Umbilical cord (tissue), 2 donors: ENCODE measurements around the gene CREG2. TPM values are rescaled to one million over a fixed set of nuclear protein-coding genes. Genes with fewer than 3 reads are reported as not detected.
A peak's percentile ranks its signal among the peaks of the same experiment; 100 is the strongest.

Source experiments
- DNase-seq: peaks from one replicate; pipeline ENCODE4 v3.0.0-alpha.2; 2015; ENCODE audit warnings: low spot score
- total RNA-seq: library from RNA; depleted of rRNA; stranded (reverse); fragments of >200 nt; gene quantifications from one replicate; pipeline ENCODE4 v1.2.3, GENCODE V29; 2014; ENCODE audit warnings: low replicate concordance; ENCODE audit not compliant: insufficient read depth

Gene CREG2
- total RNA-seq, 1 donor from 2014 or later, result 3.6 TPM

DNA sequence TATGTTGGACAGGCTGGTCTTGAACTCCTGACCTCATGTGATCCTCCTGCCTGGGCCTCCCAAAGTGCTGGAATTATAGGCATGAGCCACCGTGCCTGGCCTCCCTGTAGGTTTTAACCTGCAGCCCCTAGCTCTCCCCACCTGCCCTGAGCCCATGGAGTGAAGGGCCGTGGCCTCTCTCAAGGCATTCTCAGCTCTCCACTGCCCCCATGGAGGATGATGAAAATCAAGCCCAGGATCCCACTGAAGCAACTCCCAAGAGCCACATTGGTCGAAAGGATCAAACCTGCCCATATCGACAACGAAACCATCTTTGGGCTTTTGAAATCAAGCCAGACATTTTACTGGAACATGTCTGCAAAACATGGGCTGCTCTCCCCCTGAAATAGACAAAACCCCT, 22.4 kb upstream of the CREG2 start:
- DNase-seq, result no peak

DNA sequence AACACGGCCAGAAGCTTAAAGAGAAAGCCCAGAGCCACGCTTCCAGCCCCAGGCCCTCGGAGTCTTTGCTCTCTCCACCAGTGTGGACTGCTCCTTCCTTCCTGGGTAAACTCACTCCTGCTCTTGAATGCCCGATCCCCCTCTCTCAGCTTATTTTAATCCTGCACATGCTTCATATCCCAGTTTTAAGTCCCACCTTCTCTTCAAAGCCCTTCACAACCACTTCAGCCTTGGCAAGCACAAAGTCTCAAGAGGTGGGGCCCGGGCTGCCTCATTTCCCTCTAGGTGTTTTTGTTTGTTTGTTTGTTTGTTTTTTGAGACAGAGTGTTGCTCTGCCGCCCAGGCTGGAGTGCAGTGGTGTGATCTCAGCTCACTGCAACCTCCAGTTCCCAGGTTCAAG, 21.6 kb upstream of the CREG2 start:
- no peak for DNase-seq

DNA sequence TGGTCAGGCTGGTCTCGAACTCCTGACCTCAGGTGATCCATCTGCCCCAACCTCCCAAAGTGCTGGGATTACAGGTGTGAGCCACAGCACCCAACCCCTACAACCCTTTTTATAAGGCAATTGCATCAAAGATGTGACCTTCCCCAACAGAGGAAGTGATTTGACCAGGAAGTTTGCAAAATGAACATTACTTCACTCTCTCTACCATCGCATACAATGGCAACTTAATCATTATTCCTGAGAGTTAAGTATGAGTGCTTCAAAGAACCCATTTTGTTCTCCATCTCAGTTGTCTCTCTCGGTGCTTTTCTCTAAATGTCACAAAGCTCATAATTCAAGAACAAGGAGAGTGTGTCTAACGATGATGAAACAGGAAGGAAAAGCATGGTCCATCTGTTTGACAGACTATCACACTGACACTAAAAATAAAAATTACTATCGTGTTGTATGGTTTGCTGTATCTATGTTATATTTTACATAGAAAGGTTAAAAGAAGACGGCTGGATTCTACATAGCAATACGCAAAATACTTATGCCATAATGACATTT, 18.1 kb upstream of the CREG2 start:
- DNase-seq, result no peak

GRCh38 chr2:101403745-101404144, 16.4 kb upstream of the CREG2 start:
- DNase-seq, result no peak

DNA sequence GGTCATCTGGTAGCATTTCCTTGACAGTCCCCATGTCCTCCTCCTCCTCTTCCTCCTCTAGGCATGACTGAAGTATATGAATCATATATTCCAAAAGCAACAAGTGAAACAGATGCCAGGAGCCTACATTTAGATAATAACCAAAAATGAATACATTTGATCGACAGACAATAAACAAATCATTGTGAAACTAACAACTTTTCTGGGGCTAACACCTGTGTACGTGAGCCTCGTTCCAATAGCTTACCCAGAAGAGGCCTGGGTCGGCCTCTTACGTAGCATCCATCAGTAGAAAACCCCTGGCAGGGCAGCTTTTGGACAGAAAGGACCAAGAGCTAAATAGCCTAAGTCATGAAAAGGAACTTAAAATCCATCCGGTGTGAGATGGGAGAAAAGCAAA, 15.3 kb upstream of the CREG2 start:
- no peak for DNase-seq

- no peak for DNase-seq
Observed at GRCh38 chr2:101401906-101402305, 14.6 kb upstream of the CREG2 start.

DNA sequence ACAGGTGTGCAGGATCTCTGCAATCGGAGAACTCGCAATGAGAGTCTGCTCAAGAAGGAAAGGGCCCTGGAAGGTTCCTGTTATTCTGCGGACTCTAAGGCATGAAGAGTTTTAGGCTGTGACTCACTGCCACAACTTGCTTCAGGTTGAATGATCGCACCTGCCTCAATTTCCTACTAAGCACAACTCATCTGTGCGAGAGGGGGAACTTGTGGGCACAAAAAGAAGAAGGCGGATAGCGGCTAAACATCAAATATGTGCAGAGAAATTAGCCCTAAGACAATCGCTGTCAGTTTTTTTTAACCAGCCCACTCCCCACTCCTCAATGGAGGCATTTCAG, 14.0 kb upstream of the CREG2 start:
- no peak for DNase-seq

DNA sequence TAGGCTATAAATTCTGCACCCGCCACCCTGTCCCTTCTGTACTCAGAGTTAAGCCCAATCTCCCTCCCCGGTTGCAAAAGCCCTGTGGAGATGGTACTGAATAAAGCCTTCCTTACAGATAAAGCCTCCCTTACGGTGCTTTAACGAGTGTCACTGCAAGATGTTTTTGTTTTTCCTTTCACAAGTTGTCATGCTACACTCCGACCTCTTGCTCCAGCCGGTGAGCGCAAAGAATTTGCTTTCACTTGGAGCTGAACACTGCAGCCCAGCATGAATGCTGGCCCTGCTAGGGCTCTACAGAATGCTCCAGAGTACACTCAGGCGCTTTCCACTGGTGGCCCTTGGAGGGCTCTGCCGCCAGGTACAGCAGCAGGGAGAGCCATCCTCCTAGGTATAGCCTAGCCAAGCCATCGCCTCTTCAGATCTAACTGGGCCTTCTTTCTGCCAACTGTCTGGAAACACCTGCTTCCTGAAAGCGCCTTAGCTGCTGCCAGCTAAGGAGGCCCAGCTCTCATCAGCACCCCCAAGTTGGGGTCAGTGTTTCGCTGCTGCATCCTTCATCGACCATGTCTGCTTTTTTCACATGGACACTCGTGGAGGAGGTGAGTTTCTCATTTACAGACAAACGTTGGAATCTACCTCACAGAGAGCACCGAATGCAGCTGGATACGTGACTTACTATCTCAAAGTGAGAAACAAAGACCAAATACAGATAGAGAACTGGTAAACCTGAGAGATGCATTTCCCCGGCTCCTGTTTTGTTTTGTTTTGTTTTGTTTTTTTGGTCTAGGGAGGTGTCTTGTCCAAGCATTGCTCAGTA, 13.4 kb upstream of the CREG2 start:
- DNase-seq, result no peak

DNA sequence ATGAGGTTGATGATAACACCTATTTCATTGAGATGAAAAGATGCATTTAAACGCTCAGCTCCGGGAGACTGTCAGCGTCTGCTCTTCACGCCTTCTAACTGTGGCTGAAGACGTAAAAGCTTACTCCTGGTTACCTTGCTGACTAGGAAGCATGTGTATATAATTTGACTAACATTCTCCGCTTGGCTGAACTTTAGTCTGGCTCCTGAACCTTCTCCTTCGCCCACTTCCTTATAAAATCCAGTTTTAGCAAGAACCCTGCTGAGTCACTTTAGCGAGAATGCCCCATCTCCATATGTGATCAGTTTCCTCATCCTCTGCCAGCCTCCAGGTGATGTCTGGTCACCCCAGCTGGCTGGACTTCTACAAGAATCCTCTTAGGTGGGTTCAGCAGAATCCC, 12.7 kb upstream of the CREG2 start:
- DNase-seq, result no peak

DNA sequence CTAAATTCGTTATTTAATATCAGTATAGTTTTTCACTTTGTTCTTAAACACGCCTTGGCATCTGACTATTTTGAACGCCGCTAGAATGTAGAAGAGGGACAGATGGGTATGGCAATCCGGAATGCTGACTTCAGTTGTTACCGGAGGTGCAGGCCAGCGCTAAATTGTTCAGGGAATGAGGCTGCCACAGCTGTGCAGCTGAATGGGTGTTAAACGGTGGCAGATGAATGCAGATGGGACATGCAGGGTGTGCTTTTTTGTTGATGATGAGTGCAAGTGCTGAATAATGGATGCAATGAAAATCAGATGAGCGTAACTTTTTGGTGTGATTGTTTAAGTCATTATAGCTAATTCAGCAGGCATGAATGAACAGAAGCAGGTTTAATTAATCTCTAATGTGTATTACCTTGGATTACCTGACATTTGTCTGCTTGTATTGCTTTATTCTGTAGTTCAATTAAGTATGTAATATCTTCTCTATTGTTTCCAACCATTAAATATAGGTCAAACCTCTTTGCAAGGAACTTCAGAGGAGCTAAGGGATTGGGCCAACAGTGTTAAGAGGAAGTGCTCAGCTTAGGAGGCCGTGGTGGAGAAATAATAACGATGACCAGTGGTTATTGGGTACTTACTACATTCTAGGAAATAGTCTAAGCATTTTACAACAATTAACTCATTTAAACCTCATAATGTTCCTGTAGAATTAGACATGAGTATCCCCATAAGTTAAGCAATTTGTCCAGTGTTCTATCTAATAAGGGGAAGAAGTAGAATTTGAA, 11.9 kb upstream of the CREG2 start:
- no peak for DNase-seq

DNA sequence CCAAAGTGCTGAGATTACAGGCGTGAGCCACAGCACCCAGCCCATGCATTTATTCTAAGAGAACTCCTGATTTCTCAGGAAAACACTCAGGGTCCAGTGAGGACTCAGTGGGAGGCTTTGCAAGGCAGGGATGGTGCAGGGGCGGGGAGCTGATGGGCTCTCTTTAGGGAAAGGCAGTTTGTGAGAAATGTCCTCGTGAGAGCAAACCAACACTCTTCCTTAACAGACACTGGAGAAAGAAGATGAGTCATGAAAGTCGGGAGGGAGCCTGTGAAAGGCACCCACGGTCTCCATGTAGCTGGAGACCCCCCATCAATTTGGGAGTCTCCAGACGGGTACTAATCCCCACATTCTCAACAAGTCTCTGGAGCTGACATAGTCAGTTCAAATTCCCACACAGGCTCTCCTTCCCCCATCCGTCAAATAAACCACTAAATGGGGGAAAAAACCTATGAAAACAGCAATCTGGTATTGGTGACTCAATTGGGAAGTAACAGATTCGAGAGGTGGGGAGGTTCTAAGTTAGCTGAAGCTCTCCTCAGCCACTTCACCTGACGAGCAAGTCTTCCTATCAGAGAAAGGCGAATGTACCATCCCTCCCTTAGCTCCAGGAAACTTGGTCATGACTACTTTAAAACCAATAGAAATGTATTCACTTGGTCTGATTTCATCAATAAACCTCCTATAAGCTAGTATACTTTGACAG, 11.0 kb upstream of the CREG2 start:
- DNase-seq, result no peak

DNA sequence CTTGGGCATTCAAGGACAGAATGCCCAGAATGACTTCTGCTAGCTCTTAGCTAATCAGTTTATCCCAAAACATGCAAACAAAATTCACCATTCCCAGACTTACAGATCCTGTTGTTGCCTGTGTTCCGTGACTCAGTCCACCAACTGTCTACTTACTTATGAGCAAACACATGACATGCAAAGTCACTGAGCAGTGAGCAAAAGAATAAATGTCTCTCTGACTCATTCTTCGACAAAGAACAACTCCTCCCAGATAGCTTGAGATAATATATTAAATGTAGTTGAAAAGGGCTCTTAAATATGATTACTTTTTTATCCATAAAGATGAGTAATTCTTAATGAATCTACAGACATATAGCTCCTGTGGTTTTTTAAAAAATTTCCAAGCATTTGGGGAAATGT, 9.0 kb upstream of the CREG2 start:
- DNase-seq, result peak; percentile 79

DNA sequence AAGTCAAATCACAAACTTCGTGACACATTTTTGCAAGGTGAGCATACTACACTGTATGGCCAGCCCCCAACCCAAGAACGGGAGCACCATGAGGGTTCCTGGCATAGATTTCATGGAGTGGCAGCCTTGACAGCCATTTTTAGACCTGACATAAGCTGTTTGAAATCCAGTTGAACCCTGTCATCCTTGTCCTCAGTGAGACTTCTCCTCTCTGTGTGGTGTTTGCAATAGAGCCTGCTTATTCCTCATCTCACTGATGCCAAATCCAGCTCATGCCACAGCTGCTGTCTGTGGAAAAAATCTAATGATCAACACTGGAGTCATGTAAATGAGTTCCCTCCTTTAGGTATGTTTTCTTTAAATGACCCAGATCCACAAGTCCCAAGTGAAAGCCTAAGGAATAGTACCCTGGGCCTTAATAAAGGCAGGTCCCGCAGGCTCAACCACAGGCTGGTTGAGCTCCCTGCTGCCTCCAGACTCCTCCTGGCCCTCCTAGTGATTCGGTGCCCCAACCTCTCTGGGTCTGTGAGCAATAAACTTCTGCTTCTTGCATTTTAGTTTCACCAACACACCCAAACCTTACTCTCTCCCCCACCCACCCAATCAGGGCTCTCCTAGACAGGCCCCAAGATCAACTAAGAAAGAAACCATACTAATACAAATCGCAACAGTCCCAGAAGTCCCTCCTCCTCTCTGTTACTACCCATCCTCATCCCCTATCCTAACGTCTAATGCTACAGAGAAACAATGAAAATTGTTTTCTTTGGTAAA, 8.4 kb upstream of the CREG2 start:
- no peak for DNase-seq

- no peak for DNase-seq
Observed at GRCh38 chr2:101388232-101388631, 929 bp upstream of the CREG2 start.

- no peak for DNase-seq
Observed at GRCh38 chr2:101386599-101387150, 628 bp downstream of the CREG2 start.

DNA sequence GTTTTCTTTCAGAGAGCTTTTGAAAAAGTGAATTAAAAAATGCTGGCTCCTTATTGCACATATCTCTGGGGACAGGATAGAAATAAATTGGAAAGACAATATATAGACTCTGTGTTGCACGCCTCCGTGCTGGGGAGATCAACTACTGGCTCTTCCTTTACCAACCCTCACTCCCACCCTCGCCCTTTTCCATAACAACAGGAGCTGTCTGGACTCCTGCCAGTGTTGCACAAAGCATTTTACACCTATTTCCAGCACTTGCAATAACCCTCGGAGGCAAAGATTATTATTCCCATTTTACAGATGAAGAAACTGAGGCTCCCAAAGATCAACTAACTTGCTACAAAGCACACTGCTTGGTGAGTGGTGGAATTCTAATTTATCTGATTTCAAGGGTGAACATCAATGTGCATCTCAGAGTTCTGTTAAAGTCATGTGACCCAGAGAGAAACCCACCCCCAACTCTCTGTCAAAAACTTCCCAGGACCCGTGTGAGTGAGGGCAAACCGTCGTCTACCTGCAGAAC, 4.2 kb downstream of the CREG2 start:
- no peak for DNase-seq

DNA sequence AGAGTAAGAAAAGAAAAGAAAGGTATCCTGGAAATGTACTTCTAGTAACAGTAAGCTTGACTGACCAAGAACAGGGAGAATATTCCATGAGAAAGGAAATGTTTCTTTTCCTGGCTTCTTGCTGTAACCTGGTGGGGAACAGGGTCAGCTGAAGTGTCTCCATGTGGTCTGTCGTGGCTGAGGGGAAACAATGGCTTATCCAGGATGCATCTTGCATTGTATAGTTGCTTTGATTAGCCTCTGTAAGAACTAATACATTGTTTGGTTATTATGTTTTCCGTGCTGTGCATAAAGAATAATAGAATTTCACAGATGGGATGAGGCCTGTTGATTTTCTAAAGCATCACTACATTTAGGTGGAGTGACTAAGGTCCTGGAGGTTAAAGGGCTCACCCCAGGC, 4.9 kb downstream of the CREG2 start:
- DNase-seq, result no peak

- DNase-seq, result peak; percentile 67
Observed at GRCh38 chr2:101380376-101380775, 6.9 kb downstream of the CREG2 start.

DNA sequence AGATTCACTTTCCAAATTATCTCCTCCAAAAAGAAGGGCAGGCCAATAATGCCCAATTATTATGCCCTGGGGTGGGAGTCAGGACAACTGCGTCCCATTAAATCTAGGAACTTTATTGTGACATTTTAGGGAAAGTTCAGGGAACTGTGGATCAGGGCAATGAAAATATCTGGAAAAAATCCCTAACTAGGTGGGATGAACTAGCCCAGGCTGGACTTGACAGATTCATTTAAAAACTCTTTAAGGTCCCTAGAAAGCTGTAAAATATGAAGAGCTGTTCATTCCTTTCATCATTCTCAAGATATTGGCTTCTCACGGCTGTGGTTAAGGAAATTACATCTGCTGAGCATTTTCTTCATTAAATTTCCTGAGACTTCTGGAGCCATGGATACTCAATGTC, 8.2 kb downstream of the CREG2 start:
- DNase-seq, result no peak

DNA sequence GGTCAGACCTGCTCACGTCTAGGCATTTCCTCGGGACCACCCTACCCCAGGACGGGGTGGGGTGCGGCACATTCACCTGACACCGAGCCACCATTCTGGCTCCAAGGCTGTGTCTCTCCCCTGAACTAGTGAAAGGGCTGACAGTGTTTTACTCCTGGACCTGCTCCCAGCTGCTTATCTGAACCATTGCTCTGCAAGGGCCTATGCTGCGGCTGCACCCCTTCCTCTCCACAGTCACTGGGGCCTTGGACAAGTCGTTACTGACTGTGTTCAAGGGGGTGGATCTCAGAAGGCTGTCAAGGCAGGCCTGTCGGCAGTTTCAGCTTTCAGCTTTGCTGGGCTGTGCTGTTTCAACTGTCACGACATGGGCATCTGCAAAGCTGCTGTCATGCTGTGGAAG, 11.7 kb downstream of the CREG2 start:
- DNase-seq, result no peak
